HEK293T (cell line): ENCODE measurements around the gene RAB8B.

Experiments
- BHLHE40 ChIP-seq: fragments of 450-650 bp; IDR thresholded peaks from 2 replicates; pipeline ENCODE4 v1.6.1; 2016; ENCODE audit warnings: mild to moderate bottlenecking, moderate library complexity, borderline replicate concordance
- CTBP1 ChIP-seq: fragments of 450-650 bp; IDR thresholded peaks from 2 replicates; pipeline ENCODE4 v1.6.1; 2016; ENCODE audit warnings: borderline replicate concordance
- ELF4 ChIP-seq: fragments of 450-650 bp; IDR thresholded peaks from 2 replicates; pipeline ENCODE4 v1.6.1; 2017; ENCODE audit warnings: antibody characterized with exemption
- FOXK2 ChIP-seq: fragments of 450-650 bp; IDR thresholded peaks from 2 replicates; pipeline ENCODE4 v1.6.1; 2016; ENCODE audit warnings: mild to moderate bottlenecking
- FOXM1 ChIP-seq: fragments of 450-650 bp; IDR thresholded peaks from 2 replicates; pipeline ENCODE4 v1.6.1; 2017; ENCODE audit warnings: mild to moderate bottlenecking, borderline replicate concordance
- ZNF384 ChIP-seq: fragments of 450-650 bp; IDR thresholded peaks from 2 replicates; pipeline ENCODE4 v1.6.1; 2016
- TF ChIP-seq, protein P1 (sequence below): fragments of 450-650 bp; IDR thresholded peaks from 2 replicates; pipeline ENCODE4 v1.6.1; 2016

DNA sequence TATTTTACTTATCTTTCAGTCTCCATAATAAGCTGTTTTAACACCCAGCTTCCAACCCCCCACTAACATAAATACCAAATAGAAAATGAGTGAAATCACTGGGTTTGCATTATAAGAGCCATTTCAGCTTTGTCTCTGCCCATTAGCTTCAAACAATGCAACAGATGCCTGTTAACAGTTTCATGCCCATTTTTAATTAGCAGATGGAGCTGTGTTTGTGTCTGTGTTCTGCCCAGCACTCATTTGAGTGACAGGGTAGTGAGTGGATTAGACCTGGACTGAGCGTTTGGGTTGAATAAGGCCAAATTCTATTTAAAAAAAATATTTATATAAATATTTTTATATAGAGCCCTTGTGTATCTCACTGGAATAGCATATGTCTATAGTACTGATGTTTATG is 7.4 kb downstream of the RAB8B start:
- no peak for TF ChIP-seq FOXK2
- TF ChIP-seq ELF4 = no peak
- TF ChIP-seq, protein P1, sequence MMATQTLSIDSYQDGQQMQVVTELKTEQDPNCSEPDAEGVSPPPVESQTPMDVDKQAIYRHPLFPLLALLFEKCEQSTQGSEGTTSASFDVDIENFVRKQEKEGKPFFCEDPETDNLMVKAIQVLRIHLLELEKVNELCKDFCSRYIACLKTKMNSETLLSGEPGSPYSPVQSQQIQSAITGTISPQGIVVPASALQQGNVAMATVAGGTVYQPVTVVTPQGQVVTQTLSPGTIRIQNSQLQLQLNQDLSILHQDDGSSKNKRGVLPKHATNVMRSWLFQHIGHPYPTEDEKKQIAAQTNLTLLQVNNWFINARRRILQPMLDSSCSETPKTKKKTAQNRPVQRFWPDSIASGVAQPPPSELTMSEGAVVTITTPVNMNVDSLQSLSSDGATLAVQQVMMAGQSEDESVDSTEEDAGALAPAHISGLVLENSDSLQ = no peak
- no peak for TF ChIP-seq CTBP1
- TF ChIP-seq BHLHE40 = no peak
- TF ChIP-seq FOXM1 = no peak
- TF ChIP-seq ZNF384 = no peak
